ENCODE data around the gene PRC1.

- no peak for TF ChIP-seq CTCF (IDR thresholded peaks at IDR 0.05)
- TF ChIP-seq EZH2phosphoT487 (IDR thresholded peaks at IDR 0.05): no peak
- TF ChIP-seq EZH2 (IDR thresholded peaks at IDR 0.05): no peak
These were observed 39.4 kb downstream of the PRC1 start, which contains the start of gene RCCD1 for GRCh38 chr15:90954712-90955623.

Measured in neural progenitor cell (in vitro differentiated cells).